Hematopoietic multipotent progenitor cell treated with erythropoietin and hydrocortisone succinate and interleukin-3 and kit ligand, for 17 days (in vitro differentiated cells): ENCODE measurements around the gene SLC41A3.

Experiments
- DNase-seq: peaks from one replicate; pipeline ENCODE4 v3.0.0-alpha.2; 2015; ENCODE audit warnings: low spot score

SLC41A3 gene

DNA sequence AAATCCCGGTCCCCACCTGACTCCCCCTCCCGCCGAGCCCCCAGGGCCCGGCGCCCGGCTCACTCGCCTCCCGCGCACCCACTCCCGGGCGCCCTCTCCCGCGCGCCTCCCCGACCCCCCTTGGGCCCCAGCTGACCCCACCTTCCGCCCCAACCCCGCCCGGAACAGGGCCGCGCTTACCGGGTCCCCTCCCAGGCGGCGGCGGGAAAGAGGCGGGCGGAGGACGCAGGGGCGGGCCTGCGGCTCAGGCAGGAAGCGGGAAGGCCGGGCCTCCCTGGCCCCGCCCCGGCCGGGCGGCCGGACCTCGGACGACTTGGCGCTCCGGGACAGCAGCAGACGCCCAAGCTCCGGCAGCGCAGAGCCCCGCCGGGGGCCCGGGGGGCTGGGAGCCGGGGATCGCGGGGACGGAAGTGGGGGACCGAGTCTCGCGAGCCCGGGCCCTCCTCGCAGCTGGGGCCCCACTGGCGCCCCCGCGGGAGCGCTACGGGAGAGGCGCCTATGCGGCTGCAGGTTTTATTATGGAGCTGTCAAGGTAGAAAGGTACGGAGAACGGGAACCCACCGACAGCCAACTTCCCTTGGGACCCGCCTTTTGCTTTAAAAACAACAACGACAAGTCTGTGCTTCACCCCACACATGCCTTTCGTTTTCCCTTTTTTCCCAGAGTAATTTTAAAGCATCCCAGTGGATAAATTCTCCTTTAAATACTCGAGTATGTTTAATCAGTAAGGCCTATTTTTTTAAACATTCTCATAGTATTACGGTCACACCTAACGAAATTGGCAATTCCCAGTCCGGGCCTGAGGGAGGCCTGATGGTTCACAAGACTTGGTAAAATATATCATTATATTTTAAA is at the start of gene SLC41A3:
Gene SLC41A3 (minus strand): TSS at position 212 of the 855 bp plus-strand sequence. CDS start 15,905 bp downstream, outside the sequence.
- DNase-seq: peak; percentile 70

- no peak for DNase-seq
These were observed 49.7 kb upstream of the SLC41A3 start for GRCh38 chr3:126133606-126134005.

- no peak for DNase-seq
These were observed 49.0 kb upstream of the SLC41A3 start for GRCh38 chr3:126132751-126133511.

GRCh38 chr3:126131881-126132750 is 48.2 kb upstream of the SLC41A3 start:
- no peak for DNase-seq

DNA sequence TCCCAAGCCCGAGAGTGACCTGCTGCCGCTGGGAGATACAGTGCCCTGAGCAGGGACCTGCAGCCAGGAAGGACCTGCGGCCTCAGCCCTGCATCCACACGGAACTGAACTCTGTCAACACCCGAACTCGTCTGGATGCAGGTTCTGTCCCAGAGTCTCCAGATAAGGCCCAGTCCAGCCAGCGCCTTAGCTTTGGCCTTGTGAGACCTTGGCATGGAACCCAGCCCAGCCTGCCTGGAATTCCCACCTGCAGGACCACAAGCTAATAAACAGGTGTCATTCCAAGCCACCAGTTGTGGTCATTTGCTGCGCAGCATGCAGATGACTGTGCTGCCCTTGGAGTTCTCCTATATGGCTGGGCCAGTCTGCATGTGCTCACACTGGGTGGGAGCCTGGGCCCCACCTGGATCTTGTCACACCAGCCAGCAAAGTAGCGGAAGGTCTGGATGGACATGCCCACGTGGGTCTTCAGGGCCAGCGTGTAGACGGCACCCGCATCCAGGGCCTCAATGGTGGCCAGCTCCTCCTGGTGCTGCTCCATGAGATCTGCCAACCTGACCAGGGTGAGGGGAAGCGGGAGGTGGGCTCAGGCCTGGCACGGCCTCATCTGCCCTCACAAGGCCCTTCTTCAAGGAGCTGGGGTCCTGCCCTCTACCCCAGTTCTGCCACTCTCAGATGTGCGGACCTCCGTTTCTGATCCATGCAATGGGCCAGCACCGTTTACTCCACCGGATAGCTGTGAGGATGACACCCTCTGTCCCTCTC is 47.2 kb upstream of the SLC41A3 start:
- DNase-seq: no peak

- DNase-seq: no peak
These were observed 46.3 kb upstream of the SLC41A3 start for GRCh38 chr3:126130081-126130855.

DNA sequence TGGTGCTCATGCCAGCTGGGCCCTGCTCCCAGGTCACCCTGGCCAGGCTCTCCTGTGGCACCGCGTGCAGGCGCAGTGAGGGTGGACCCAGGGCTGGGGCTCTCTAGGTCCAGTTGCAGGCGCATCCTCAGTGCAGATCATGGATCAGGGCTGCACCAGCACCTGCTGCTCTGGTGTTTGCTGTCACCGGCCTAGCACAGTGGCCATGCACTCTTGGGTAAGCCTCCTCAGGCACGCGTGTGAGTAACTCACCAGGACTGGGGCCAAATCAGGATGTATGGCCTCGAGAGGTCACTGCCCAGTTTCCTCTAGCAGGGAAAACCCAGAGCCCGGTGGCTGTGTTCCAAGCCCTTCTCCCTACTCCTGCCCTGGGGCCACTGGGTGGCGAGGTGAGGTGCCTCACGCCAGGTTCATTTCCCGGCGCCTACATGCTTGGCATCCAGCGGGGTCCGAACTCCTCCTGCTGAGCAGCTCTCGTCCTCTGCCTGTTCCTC is 45.5 kb upstream of the SLC41A3 start:
- DNase-seq: no peak

GRCh38 chr3:126128504-126129397 is 44.8 kb upstream of the SLC41A3 start:
- DNase-seq: no peak

- no peak for DNase-seq
These were observed 44.0 kb upstream of the SLC41A3 start for GRCh38 chr3:126127904-126128303.

DNA sequence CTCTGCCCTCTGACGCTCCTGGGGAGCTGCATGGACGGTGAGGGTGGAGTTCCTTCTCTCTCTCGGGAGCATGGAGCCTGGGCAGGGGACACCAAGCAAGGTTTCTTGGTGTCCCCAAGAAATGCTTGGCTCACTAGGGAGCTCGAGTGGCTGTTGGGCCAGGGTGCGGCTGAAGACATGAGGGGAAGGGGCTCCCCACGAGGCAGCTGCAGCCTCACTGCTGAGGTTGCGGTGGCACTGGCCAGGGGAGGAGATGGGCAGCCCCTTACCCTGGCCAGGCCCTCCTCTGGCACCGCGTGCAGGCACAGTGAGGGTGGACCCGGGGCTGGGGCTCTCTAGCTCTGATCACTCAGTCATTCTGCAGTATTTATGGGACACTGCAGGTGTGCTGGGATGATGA is 43.5 kb upstream of the SLC41A3 start:
- DNase-seq: no peak

- no peak for DNase-seq
These were observed 43.0 kb upstream of the SLC41A3 start for GRCh38 chr3:126126811-126127431.

GRCh38 chr3:126126286-126126685 is 42.4 kb upstream of the SLC41A3 start:
- DNase-seq: no peak

DNA sequence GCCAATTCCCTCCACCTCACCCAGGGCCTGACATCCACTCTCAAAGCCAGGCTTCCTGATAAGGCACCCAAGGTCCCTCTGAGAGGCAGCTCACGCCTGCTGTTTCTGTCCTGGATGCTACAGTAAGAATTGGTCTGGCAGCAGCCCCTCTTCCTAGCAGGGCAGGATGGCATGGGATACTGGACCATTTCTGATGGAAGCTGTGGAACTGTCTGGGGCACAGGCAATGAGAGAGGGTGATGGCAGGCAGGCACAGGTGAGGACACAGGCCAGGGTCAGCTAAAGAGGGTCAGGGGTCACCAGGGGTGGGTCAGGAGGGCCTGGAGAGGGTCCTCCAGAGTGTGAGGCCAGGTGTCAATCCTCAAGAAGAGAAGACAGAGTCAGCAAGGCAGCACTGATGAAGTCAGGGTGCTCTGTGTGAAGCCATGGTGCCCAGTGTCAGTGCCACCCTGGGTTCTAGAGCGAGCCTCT is 41.9 kb upstream of the SLC41A3 start:
- DNase-seq: no peak

DNA sequence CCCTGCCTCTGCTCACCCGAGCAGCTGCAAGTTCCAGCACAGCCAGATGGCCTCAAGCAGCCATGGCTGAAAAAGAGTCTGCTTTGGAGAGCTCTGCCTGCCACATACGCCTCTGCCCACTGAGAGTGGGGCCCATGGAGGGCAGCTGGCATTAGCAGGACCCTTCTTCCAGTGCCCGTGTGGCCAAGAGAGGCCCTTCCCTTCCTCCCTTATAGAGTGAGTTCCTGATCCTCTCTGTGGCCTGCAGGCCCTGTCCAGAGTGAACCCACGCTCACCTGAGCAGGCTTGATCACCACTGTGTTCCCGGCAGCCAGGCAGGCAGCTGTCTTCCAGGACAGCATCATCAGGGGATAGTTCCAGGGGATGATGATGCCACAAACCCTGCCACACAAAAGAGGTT is 41.4 kb upstream of the SLC41A3 start:
- no peak for DNase-seq

- DNase-seq: no peak
These were observed 41.0 kb upstream of the SLC41A3 start for GRCh38 chr3:126124896-126125295.

- no peak for DNase-seq
These were observed 40.4 kb upstream of the SLC41A3 start for GRCh38 chr3:126124148-126124868.

DNA sequence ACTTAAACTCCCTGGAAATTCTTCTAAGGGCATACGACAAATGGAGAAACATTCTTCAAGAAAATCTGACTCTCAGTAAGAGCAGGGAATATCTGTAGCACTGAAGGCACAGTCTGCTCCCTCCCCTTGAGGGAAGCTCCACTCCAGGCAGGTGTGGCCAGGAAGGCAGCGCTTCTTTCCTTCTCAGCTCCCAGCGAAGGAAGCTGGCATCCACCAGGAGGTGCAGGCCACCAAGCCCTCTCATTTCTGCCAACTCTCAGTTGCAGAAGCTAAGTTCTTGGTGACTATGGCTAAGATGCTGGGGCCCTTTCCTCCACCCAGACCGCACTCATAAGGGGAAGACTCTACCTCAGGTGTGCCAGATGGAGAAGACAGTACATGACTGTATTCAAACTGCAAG is 37.7 kb upstream of the SLC41A3 start:
- DNase-seq: no peak

- no peak for DNase-seq
These were observed 37.1 kb upstream of the SLC41A3 start for GRCh38 chr3:126121074-126121473.
